22Rv1 (cell line): ENCODE results near the gene OXGR1.

Source experiments
- CTCF ChIP-seq: fragments of 450-650 bp; IDR thresholded peaks from 2 replicates; pipeline ENCODE4 v1.5.1; 2017; ENCODE audit warnings: mild to moderate bottlenecking
- ZFX ChIP-seq: fragments of 450-650 bp; IDR thresholded peaks from 2 replicates; pipeline ENCODE4 v1.6.1; 2017; ENCODE audit warnings: antibody characterized with exemption, borderline replicate concordance

- TF ChIP-seq CTCF: no peak
- no peak for TF ChIP-seq ZFX
Observed at GRCh38 chr13:97020689-97021240, 26.5 kb upstream of the OXGR1 start.
